Right lobe of liver (tissue), 6 donors: ENCODE results near the gene FBP1. TPM values are rescaled to one million over a fixed set of nuclear protein-coding genes. Genes with fewer than 3 reads are reported as not detected.

ENCODE experiments used
- ATAC-seq, 4 donors: fragments of 200-7000 bp; cut with Tn5 transposase; one replicate each; pipeline ENCODE4 v1.9.1; 2020; ENCODE audit warnings: mild to moderate bottlenecking in 4 of 4, moderate library complexity in 4 of 4
- DNase-seq, 3 donors: peaks; one replicate each; pipeline ENCODE4 v3.0.0-alpha.2; 2020
- H3K27ac ChIP-seq, 3 donors: fragments of 200-600 bp; one replicate each; pipeline ENCODE4 v1.8.0; 2022
- H3K27me3 ChIP-seq, 2 donors: fragments of 200-600 bp; one replicate each; pipeline ENCODE4 v1.8.0; 2022
- H3K36me3 ChIP-seq, 4 donors: fragments of 200-600 bp; sonication (generic) in 1 of 4; one replicate each; pipeline versions ENCODE4 v1.5.1 to v1.8.0; 2017 to 2022; ENCODE audit warnings: control low read depth in 1 of 4
- H3K4me1 ChIP-seq, 4 donors: fragments of 200-600 bp; sonication (generic) in 1 of 4; one replicate each; pipeline versions ENCODE4 v1.5.1 to v1.8.0; 2017 to 2022; ENCODE audit warnings: control low read depth in 1 of 4
- H3K4me3 ChIP-seq, 3 donors: fragments of 200-600 bp; one replicate each; pipeline ENCODE4 v1.8.0; 2022
- H3K9me3 ChIP-seq, 4 donors: fragments of 200-600 bp; sonication (generic) in 1 of 4; one replicate each; pipeline versions ENCODE4 v1.5.1 to v1.8.0; 2017 to 2022; ENCODE audit warnings: control low read depth in 1 of 4
- POLR2A ChIP-seq: fragments of 450-650 bp; IDR thresholded peaks from one replicate; pipeline ENCODE4 v1.6.1; 2017; ENCODE audit warnings: antibody characterized with exemption, mild to moderate bottlenecking
- WGBS: methylation state at CpG from one replicate; pipeline ENCODE4 v1.1.6; 2018; ENCODE audit warnings: low coverage, low lambda C conversion rate; ENCODE audit not compliant: insufficient coverage; ENCODE audit errors: missing lambda C conversion rate; 5-methylcytosine and 5-hydroxymethylcytosine counted together
- intact Hi-C, 2 donors: fragments of 100-400 bp; cut with DNase I; formaldehyde crosslinking; loops; one replicate each; pipeline versions ENCODE4 v1.11.2 to v1.14.1; 2022
- total RNA-seq, 6 experiments: library from RNA; depleted of rRNA in 2 of 6; stranded (reverse); fragments of >200 nt in 2 of 6; fragmentation: NEBNext Ultra II Directional in 3 of 6; extraction: Animal tissue kit (Norgen Biotek cat#: 25700) in 3 of 6; gene quantifications; one replicate each; pipeline versions ENCODE4 v1.1.0 to v1.2.4, GENCODE V29; 2016 to 2023
- TF ChIP-seq, protein P1 (sequence below), 4 donors: fragments of 200-600 bp in 3 of 4; fragments of 450-650 bp in 1 of 4; IDR thresholded peaks; one replicate each; pipeline versions ENCODE4 v1.5.1 to v1.8.0; 2016 to 2022; ENCODE audit warnings: antibody characterized with exemption in 4 of 4, mild to moderate bottlenecking in 2 of 4
- donor health status: DM: no; HTN: yes; CAD: no.
- donor health status: DM: no; HTN: no; CAD: no.
- donor health status: DM: no; HTN: no; CAD: no.
- donor health status: DM: no; HTN: yes; CAD: no.
- donor health status: DM: no; HTN: yes; CAD: no.

The FBP1 gene
- total RNA-seq, 6 experiments from 2014 or later: 180 to 781 (median 384) TPM

DNA sequence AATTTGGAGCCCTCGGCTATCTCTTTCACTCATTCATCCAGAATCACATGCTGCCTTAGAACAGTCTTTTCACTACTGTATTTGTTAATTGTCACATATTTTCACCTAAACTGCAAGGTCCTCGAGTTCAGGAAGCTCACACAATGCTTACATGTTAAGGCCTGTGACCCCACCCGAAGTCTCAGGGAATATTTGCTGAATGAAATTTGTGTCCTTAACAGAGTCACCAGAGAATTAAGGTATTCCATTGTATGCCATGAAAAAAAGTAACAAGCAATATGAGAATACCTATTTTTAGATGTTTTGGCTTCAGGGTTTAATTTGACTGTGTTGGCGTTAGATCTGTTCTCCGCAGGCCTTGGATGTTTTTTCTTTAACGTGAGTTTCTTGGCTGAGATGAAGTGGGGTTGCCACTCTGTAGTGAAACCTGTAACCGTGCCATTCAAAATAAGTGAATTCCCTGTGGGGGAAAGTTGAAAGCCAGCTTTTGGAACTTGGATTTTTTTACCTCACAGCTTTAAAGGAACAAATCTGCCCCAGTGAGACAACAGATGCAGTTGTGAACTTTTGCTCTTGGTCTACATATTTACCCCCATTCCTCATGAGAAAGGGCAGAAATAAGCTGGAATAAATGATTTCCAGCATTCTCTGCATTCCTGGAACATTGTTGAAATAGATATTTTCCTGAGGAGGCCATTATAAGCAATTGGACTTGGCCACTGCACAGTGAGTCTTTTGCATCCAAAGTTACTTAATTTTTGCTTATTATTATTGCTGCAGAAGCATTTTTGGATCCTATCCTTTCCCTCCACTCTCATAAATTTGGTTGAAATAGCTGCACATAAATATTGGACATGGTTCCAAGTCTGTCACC is 35.9 kb upstream of the FBP1 start:
- no peak overlapping the region for H3K4me3 ChIP-seq
- WGBS: 56% methylated on average over 7 of the region's 7 CpGs
- H3K4me1 ChIP-seq: no peaks in the 10 kb centered on the region
- ATAC-seq (no peak), DNase-seq (no peak)
- no peaks in the 10 kb centered on the region for H3K27me3 ChIP-seq
- H3K9me3 ChIP-seq: no peaks in the 10 kb centered on the region
- TF ChIP-seq POLR2A: no peak
- TF ChIP-seq, protein P1, sequence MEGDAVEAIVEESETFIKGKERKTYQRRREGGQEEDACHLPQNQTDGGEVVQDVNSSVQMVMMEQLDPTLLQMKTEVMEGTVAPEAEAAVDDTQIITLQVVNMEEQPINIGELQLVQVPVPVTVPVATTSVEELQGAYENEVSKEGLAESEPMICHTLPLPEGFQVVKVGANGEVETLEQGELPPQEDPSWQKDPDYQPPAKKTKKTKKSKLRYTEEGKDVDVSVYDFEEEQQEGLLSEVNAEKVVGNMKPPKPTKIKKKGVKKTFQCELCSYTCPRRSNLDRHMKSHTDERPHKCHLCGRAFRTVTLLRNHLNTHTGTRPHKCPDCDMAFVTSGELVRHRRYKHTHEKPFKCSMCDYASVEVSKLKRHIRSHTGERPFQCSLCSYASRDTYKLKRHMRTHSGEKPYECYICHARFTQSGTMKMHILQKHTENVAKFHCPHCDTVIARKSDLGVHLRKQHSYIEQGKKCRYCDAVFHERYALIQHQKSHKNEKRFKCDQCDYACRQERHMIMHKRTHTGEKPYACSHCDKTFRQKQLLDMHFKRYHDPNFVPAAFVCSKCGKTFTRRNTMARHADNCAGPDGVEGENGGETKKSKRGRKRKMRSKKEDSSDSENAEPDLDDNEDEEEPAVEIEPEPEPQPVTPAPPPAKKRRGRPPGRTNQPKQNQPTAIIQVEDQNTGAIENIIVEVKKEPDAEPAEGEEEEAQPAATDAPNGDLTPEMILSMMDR (IDR thresholded peaks at IDR 0.05): no peak
- intact Hi-C loops: loop anchor here in 1 of 2 donors (10.0 kb wide), 1 partner anchor 450 kb away; no protein-coding TSS in a partner anchor
- H3K27ac ChIP-seq: no peak overlapping the region
- no peaks in the 10 kb centered on the region for H3K36me3 ChIP-seq

DNA sequence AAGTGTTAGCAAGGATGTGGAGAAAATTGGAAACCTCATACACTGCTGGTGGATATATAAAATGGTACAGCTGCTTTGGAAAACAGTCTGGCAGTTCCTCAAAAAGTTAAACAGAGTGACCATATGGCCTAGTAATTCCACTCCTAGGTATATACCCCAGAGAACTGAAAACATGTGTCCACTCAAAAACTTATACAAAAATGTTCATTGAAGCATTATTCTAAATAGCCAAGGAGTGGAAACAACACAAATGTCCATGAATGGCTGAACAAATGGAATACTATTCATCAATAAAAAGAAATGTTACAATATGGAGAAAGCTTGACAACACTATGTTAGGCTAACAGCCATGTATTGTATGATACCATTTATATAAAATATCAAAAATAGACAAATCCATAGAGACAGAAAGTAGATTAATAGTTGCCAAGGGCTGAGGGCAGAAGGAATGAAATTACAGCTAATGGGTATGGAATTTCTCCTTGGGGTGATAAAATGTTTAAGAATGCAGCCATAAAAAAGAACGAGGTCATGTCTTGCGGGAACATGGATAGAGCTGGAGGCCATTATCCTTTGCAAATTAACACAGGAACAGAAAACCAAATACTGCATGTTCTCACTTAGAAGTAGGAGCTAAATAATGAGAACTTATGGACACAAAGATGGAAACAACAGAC is 33.6 kb upstream of the FBP1 start:
- TF ChIP-seq, protein P1 (IDR thresholded peaks at IDR 0.05): no peak
- no peak for TF ChIP-seq POLR2A
- Histone ChIP-seq H3K9me3 (no peaks in the 10 kb centered on the region), H3K4me3 (no peak overlapping the region), H3K36me3 (no peaks in the 10 kb centered on the region), H3K4me1 (peaks cover 0 to 8% (median 0%) of the 10 kb centered on the region in 4 donors), H3K27ac (no peak overlapping the region), H3K27me3 (no peaks in the 10 kb centered on the region)
- ATAC-seq (no peak), DNase-seq (no peak)
- intact Hi-C loops: loop anchor here in 1 of 2 donors (10.0 kb wide), 1 partner anchor 452 kb away; no protein-coding TSS in a partner anchor
- WGBS: 82% methylated on average over 2 of the region's 2 CpGs

DNA sequence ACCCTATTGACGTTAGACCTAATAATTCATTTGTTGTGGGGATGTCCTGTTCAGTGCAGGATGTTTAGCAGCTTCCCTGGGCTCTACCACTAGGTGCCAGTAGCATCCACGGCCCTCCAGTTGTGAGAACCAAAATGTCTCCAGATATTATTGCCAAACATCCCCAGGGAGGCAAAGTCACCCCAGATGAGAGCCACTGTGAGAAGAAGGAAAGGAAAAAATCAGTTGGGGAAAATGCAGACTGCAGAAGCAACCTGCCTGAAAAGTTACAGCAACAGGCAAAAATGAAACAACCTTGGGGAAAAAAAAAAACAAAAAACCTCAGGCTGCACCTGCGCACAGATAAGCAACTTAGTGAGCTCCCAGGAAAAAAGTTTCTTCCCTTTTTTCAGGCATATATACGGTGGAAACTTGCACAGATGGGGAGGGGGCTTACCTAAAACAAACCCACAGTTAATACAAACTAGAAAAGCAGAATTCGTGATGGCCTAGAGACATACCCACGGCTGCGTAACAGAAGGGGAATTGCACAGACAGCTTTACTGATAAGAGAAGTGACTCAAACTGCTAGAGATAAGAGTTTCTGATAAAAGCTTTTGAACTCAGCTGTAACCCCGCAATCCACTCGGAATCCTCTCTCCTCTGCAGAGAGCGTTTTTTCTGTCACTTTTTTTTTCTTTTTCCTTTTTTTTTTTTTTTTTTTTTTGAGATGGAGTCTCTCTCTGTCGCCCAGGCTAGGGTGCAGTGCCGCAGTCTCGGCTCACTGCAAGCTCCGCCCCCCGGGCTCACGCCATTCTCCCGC is 29.8 kb upstream of the FBP1 start:
- peak; percentile 63 to 78 (median 70) for ATAC-seq
- Histone ChIP-seq H3K27me3 (no peaks in the 10 kb centered on the region), H3K36me3 (no peaks in the 10 kb centered on the region), H3K4me1 (peaks cover 0 to 40% (median 10%) of the 10 kb centered on the region in 4 donors), H3K27ac (peak overlapping the region; percentile 69 to 97 (median 85)), H3K4me3 (peak overlapping the region; percentile 18 to 49 (median 37)), H3K9me3 (no peaks in the 10 kb centered on the region)
- TF ChIP-seq, protein P1 (IDR thresholded peaks at IDR 0.05): peak; percentile 78 to 84 (median 80)
- no peak for TF ChIP-seq POLR2A
- intact Hi-C loops: no loop called here
- DNase-seq: peak; percentile 61 to 77 (median 76)
- whole genome bisulfite sequencing: 6% methylated on average over 16 of the region's 17 CpGs

DNA sequence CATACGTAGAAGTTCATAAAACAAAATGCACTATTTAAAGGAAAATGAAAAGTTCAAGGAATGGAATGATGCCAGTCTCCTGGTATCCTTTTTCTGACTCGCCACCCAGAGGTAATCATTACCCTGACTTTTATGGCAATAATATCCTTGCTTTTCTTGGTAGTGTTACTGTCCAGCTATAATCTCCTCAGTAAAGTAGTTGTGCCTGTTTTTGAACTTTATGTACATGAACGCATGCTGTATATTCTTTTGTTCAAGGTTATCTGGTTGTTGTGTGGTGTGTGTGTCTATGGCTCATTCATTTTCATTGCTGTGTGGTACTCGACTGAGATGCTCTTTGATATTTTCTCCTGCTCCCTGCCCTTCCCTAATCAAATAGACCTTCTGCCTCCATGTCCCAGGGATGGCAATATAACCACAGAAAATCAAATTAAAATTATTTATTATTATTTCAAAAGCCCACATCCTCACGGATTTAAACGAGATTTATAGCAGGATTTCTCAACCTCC is 29.2 kb upstream of the FBP1 start:
- no peaks in the 10 kb centered on the region for H3K27me3 ChIP-seq
- intact Hi-C loops: no loop called here
- H3K36me3 ChIP-seq: no peaks in the 10 kb centered on the region
- H3K9me3 ChIP-seq: no peaks in the 10 kb centered on the region
- peak overlapping the region; percentile 71 to 97 (median 85) for H3K27ac ChIP-seq
- ATAC-seq (no peak), DNase-seq (peak in 1 of 3 donors; percentile 17)
- TF ChIP-seq, protein P1 (IDR thresholded peaks at IDR 0.05): no peak
- TF ChIP-seq POLR2A: peak; percentile 8
- H3K4me1 ChIP-seq: peaks cover 0 to 45% (median 10%) of the 10 kb centered on the region in 4 donors
- peak overlapping the region in 1 of 3 donors; percentile 18 for H3K4me3 ChIP-seq
- WGBS: 17% methylated on average over 6 of the region's 6 CpGs
